UCSD-AML1 (cell line): ENCODE measurements around the gene DIDO1.
A peak's percentile ranks its signal among the peaks of the same experiment; 100 is the strongest.

Experiments used
- DNase-seq: peaks from one replicate; lab custom pipeline; 2025; ENCODE audit not compliant: unreplicated experiment; lab: John Stamatoyannopoulos, UW

DIDO1 gene

DNA sequence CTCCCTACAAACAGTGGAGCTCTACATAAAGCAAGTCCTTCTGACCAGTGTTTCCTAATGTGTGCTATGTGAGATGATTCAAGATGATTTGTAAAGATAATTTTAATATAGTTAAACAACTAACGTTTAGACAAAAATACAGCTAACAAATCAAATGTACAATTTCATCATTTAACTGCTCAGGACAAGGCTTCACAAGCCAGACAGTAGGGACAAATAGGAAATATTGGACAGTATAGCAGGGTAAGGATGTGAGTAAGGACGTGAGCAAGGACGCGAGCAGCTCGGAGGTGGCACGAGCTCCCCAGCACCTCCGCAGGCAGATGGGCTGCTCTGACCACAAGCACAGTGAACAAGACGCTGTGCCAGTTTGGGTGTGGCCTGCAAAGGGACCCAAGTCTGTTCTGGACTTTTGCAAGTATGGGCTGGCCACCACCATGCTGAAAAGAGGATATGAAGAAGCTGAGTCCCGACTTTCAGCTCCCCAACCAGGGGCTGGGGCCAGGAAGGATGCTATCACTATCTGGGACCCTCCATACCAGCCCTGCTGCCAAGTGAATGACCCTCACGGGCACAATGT lies 14.5 kb downstream of the DIDO1 start:
- DNase-seq: no peak

DNA sequence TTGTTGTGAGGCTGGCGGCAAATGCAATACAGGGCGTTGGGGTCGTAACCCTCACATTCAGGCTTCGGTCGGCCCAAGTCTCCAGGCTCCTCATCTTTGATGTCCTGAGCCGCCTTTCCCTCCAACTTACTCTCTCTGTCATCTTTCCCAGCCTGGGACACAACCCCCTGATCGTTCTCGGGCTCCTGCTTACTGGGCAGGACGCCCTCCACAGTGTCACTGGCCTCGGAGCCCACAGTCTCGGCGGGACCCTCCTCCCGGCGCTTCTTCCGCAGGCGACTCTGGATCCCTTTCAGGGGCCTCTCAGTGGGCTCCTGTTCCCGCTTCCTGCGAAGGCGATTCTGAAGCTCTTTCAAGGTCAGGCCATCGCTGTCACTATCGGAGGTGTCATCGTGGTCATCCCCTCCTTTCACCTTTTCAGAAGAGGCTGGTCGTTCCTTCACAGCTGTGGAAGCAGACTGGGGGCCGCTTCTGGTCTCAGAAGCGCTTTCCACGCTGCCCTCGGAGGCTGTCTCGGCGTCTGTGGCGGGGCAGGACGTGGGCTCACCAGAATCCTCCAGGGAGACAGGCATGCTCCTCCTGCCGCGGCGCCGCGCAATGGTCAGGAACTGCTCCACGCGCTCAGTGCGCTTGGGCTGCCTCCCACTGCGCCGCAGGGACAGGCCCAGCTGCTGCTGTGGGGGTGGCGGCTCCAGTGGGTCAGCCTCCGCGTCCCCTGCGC lies 15.4 kb downstream of the DIDO1 start:
- DNase-seq: no peak

DNA sequence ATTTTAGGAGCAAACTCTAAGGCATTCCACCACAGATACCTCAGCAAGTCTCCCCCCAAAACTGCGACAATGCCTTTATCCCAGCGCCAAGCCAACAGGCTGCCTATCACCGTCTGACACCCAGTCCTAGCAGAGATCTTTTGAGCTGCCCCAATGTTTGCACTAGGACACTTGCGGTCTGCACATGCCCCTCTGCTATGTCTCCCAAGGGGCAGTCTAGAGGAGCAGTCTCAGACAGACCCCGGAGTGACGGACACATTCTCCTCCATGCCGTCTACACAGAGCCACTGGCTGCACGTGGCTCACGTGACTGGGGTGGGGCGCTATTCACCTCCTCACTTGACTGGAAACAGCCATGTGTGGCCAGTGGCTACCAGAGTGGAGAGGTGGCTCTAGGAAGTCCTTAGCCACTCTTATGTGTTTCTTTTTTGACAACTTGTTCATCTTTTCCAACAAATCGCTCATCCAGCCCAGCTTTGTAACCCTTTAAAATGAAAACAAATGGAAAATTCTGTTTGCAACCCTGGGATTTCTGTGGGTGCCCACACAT lies 16.0 kb downstream of the DIDO1 start:
- DNase-seq: no peak

DNA sequence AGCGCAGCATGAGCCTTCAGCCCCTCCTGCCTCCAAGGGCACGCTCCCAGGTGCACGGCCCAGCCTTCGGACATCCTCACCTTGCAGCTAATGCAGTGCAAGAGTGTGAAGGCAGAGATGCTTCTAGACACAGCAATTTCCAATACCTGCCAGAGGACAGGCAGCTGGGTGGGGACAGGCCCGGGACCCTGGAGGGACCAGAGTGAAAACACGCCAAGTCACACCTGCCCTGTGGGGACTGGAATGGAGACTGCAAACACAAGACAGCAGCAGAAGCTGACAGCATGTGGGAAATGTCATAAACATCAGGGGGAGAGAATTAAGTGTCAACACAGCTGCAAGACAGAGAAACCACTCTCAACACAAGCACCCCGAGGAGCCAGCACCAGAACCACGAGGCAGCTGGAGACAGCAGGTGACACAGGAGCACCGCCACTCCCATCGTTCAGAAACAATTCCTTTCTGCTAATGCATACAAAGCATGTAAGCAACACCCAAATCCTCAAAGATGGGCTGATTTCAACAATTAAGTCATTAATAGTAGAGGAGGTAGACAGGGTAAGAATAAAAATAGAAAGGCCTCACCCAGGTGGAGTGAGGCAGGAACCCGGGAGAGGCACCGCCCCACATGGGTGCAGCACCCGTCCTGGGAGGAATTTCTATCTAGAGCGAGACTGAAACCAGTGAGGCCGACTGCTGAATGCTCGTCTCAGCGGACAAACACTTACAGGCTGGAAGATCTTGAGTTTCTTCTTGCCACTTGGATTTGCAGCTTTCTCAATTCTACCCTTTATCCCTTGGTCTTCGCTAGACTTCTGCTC lies 17.1 kb downstream of the DIDO1 start:
- no peak for DNase-seq

- DNase-seq: no peak
Measured at GRCh38 chr20:62907384-62908317, 18.7 kb downstream of the DIDO1 start.

- no peak for DNase-seq
Measured at GRCh38 chr20:62906647-62907375, 19.5 kb downstream of the DIDO1 start.

DNA sequence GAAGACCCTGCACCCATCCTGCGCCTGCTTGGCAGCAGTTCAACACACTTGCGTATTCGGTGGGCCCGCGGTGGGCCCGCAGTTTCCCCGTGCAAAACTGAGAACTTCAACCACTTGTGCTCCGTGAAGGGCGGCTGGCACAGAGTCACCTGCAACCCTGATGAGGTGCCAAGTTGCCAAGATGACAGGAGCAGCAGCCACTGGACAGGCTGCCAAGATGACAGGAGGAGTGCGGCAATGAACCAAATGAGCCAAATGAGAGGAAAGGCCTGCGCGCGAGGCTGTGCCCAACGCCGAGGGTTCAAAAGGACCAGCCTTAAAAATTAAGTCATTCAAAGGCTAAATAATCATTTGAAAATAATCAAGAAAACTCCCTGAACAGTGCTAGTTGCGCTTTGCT lies 20.1 kb downstream of the DIDO1 start:
- no peak for DNase-seq

GRCh38 chr20:62905536-62906117 lies 20.7 kb downstream of the DIDO1 start:
- DNase-seq: no peak

GRCh38 chr20:62902926-62903615 lies 23.2 kb downstream of the DIDO1 start:
- DNase-seq: no peak

DNA sequence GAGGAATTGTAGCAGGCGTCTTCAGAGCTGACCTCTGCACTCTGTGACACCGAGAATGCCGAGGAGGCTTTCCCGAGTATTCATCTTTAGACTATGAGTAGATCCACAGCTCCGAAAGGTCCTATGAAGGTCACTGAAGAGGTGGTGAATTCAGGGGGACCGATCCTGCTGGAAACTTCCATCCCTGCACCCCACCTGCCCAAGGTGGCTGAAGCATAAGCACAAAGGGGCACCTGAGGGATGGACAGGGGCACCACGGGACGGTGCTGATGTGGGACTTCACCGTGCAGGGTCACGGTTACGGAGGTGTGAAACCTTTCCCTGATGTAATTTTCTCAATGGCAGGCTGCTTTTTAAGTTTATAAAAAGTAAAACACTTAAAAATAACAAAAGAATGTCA lies 24.4 kb downstream of the DIDO1 start:
- DNase-seq: no peak

DNA sequence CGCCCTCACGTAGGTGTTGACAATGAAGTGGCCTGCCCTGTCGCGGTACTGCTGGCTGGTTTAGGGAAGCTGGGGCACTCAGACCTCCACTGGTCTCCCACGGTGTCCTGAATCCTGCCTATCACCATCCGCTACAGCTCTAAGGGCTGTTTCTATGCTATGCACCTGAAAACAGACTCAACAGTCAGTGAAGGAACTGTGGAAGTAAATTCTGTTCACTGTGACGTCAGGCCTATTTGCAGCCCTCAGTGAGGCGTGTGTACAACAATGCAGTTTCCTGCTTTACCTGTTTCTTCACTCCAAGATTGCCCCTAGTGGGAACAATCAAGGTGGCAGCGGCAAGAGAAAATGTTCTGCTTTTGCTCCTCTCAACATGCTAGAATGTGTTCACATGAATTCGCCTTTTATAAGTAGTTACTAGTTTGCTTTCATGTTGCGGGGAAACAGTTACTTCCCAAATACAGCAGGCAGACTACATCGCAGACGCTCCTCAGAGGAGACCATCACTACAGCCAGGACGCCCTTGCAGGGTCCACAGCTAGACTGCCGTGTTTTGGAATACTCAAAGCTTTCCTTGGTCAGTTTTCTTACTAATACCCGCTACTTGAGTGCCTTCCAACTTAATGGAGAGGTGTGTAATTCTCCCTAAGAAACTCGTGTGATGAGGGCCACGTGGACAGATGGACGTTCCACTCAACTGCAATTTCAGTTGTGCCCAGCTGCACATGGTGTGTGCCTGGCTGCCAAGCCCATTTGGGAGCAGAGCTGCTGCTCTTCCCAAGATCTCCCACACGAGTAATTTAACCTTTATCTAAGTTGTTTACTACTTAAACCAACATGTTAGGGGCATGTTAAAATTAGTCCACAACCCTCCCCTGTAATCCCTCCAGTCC lies 25.4 kb downstream of the DIDO1 start:
- no peak for DNase-seq

GRCh38 chr20:62900052-62900691 lies 26.1 kb downstream of the DIDO1 start:
- DNase-seq: peak; percentile 63

GRCh38 chr20:62899633-62900051 lies 26.7 kb downstream of the DIDO1 start:
- no peak for DNase-seq

- DNase-seq: no peak
Measured at GRCh38 chr20:62898970-62899632, 27.2 kb downstream of the DIDO1 start.

- no peak for DNase-seq
Measured at GRCh38 chr20:62898093-62898964, 28.0 kb downstream of the DIDO1 start.

- DNase-seq: no peak
Measured at GRCh38 chr20:62897666-62898065, 28.6 kb downstream of the DIDO1 start.
